ENCODE measurements around the gene PRRX2. TPM values are rescaled to one million over a fixed set of nuclear protein-coding genes. Genes with fewer than 3 reads are reported as not detected.

PRRX2 gene
- 5.3 to 12.3 TPM (median 10.4 TPM) in 5 replicates for total RNA-seq (2022; extraction: Qiagen RNA extraction)

DNA sequence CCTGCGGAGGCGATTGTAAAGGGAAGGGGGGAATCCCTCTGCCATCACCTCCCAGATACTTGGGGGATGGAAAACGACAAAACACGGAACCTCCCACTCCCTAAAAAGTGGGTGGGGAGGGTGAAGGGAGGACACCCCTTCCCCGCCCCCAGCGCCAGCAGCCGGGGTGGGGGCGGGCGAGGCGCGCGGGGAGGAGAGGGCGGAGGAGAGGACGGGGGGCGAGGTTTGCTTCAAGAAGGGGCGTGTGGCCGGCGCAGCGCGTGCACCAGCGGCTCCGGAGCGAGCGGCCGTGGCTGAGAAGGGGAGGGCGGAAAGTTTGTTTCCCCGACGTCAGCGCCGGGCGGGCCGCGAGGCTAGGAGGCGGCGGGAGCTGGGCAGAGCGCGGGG lies at the start of gene PRRX2:
TSS of gene PRRX2 (plus strand) at position 259 of the 387 bp plus-strand sequence. CDS start 221 bp downstream, outside the sequence.

GRCh38 chr9:129620669-129621295 lies 44.7 kb upstream of the PRRX2 start, which contains the start of gene C9orf50:
C9orf50 (minus strand) TSS chr9:129621101; CDS start chr9:129620574, 527 bp downstream.

GRCh38 chr9:129626079-129626624 lies 39.3 kb upstream of the PRRX2 start, which contains the start of gene NTMT1:
NTMT1 (plus strand) TSS chr9:129626163; CDS start chr9:129632704, 6,541 bp downstream.

DNA sequence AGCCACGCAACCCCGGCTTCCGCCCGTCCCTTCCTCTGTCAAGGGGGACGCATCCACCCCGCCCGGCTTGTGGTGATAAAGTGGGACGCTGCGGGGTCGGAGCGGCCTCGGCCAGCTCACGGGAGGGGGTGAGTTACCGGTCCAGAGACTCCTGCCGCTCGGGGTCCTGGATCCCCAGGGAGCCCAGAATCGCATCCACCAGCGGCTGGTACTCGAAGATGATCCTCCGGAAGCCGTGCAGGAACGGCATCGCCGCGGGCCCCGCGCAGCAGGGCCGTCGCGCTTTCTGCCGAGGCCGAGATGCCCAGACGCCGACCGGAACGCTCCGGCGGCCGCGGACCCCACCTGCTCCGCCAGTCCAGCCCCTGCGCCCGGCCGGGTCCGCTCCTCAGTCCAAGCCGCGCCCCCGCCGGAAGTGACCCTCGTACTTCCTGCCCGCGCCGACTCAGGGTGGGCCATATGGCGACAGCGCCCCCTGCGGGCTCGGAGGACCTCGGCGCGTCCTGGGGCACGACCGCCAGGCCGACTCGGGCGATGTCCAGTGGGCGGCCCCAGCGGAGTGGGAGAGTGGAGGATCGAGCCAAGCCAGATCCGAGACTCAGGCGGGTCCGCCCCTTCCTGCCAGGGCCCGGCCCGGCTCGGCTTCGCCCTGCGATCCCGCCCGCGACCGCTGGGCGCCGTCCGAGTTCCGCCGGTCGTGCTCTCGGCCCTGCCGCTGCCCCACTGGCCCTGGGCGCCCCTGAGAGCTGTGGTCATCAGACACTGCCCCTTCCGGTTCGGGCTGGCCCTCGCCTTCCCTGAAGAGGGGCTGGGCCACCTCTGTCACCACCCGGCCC lies 23.5 kb upstream of the PRRX2 start, which contains the start of gene ASB6:
TSS of gene ASB6 (minus strand) at position 402 of the 836 bp plus-strand sequence. CDS start at position 250, 152 bp downstream.

DNA sequence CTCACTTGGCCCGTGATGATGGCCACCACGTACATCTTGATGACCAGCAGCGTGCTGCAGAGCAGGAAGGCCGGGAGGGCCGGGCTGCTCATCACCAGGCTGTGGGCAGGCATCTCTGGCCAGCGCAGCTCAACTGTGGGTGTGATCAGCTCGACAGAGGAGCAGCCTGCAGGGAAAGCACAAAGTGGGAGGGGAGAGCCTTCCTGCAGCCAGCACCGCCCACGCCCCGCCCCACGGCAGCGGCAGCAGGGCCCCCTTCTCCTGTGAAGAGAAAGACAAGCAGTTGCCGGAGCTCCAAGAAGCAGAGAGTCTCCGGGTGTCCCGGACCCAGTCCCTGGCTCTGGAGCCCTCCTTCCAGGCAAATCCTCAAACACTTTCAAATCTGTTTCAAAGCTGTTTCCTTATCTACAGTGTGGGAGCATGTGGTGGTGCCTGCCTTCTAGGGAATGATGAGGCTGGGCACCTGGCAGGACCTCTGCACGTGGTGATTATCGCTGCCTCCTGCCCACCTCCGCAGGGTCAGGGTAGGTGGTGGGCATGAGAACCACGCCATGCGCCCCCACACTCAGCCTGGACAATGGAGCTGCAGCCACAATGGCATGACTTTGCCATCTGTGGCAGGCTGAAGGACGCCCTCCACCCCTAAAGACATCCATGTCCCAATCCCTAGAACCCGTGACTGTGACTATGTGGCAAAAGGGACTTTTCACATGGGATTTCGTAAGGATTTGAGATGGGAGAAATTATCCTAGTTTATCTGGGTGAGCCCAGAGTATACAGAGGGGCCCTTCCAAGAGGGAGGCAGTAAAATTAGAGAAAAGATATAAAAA lies 87.7 kb downstream of the PRRX2 start, which contains the start of gene PTGES:
TSS of gene PTGES (minus strand) at position 143 of the 830 bp plus-strand sequence. CDS start at position 113, 30 bp downstream.

Other genes with a start within 250 kb of the PRRX2 start
- 0.08 to 0.16 TPM in 2 of 5 replicates, not detected in the others for gene C9orf50, start 44.5 kb upstream of the PRRX2 start, total RNA-seq (2022; extraction: Qiagen RNA extraction)
- gene NTMT1, start 39.5 kb upstream of the PRRX2 start, total RNA-seq (2022; extraction: Qiagen RNA extraction): 85.0 to 95.0 TPM (median 89.5 TPM) in 5 replicates
- 19.8 to 25.1 TPM (median 23.9 TPM) in 5 replicates for gene ASB6, start 23.5 kb upstream of the PRRX2 start, total RNA-seq (2022; extraction: Qiagen RNA extraction)
- 151 to 187 TPM (median 161 TPM) in 5 replicates for gene PTGES, start 87.4 kb downstream of the PRRX2 start, total RNA-seq (2022; extraction: Qiagen RNA extraction)
- 22.3 to 23.8 TPM (median 22.9 TPM) in 5 replicates for gene TOR1B, start 137.5 kb downstream of the PRRX2 start, total RNA-seq (2022; extraction: Qiagen RNA extraction)
- gene TOR1A, start 158.5 kb downstream of the PRRX2 start, total RNA-seq (2022; extraction: Qiagen RNA extraction): 57.5 to 61.8 TPM (median 60.9 TPM) in 5 replicates
- 43.6 to 55.5 TPM (median 47.6 TPM) in 5 replicates for gene C9orf78, start 169.6 kb downstream of the PRRX2 start, total RNA-seq (2022; extraction: Qiagen RNA extraction)
- gene USP20, start 169.8 kb downstream of the PRRX2 start, total RNA-seq (2022; extraction: Qiagen RNA extraction): 3.7 to 6.1 TPM (median 5.6 TPM) in 5 replicates